Ovary (tissue), 3 donors: ENCODE data around the gene FAM161A.

Source experiments
- EP300 ChIP-seq: sonication (generic); formaldehyde crosslinking; IDR thresholded peaks from one replicate; pipeline ENCODE4 v1.6.1; 2017; ENCODE audit warnings: antibody characterized with exemption
- POLR2A ChIP-seq: fragments of 450-650 bp; IDR thresholded peaks from one replicate; pipeline ENCODE4 v1.6.1; 2017; ENCODE audit warnings: antibody characterized with exemption, mild to moderate bottlenecking, moderate library complexity
- TF ChIP-seq, protein P1 (sequence below), 3 donors: fragments of 450-650 bp in 2 of 3; fragments of 200-600 bp in 1 of 3; IDR thresholded peaks; one replicate each; pipeline versions ENCODE4 v1.5.1 to v1.8.0; 2016 to 2022; ENCODE audit warnings: antibody characterized with exemption in 3 of 3, mild to moderate bottlenecking in 1 of 3
- donor health status: DM: no; HTN: no; CAD: no.

DNA sequence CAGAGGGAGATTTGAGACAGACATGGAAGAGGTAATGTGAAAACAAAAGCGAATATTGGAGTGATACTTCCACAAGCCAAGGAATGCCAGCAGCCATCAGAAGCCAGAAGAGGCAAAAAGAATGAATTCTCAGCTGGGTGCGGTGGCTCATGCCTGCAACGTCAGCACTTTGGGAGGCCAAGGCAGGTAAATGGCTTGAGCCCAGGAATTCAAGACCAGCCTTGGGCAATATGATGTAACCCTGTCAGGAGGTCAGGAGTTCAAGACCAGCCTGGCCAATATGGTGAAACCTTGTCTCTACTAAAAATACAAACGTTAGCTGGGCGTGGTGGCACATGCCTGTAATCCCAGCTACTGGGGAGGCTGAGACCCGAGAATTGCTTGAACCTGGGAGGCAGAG lies 54.8 kb downstream of the FAM161A start:
- TF ChIP-seq, protein P1, sequence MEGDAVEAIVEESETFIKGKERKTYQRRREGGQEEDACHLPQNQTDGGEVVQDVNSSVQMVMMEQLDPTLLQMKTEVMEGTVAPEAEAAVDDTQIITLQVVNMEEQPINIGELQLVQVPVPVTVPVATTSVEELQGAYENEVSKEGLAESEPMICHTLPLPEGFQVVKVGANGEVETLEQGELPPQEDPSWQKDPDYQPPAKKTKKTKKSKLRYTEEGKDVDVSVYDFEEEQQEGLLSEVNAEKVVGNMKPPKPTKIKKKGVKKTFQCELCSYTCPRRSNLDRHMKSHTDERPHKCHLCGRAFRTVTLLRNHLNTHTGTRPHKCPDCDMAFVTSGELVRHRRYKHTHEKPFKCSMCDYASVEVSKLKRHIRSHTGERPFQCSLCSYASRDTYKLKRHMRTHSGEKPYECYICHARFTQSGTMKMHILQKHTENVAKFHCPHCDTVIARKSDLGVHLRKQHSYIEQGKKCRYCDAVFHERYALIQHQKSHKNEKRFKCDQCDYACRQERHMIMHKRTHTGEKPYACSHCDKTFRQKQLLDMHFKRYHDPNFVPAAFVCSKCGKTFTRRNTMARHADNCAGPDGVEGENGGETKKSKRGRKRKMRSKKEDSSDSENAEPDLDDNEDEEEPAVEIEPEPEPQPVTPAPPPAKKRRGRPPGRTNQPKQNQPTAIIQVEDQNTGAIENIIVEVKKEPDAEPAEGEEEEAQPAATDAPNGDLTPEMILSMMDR (IDR thresholded peaks at IDR 0.05), result no peak
- TF ChIP-seq POLR2A (no peak), EP300 (no peak)
